BE2C (cell line): Measurements from ENCODE around the gene DHX35.

ENCODE experiments used
- DNase-seq: peaks from one replicate; pipeline ENCODE4 v3.0.0-alpha.2; 2020
- H3K27me3 ChIP-seq: fragments of 250-450 bp; sonication (Bioruptor Pico); 2 replicates; pipeline ENCODE4 v1.5.1; 2020; ENCODE audit warnings: mild to moderate bottlenecking
- H3K36me3 ChIP-seq: fragments of 250-450 bp; sonication (Bioruptor Pico); 2 replicates; pipeline ENCODE4 v1.5.1; 2020; ENCODE audit warnings: mild to moderate bottlenecking
- H3K4me1 ChIP-seq: fragments of 250-450 bp; sonication (Bioruptor Pico); 2 replicates; pipeline ENCODE4 v1.5.1; 2020
- H3K4me3 ChIP-seq: 2 replicates; pipeline ENCODE4 v1.5.1; 2011; ENCODE audit warnings: low read depth, low read length
- H3K9me3 ChIP-seq: fragments of 250-450 bp; sonication (Bioruptor Pico); 2 replicates; pipeline ENCODE4 v1.5.1; 2020
- CTCF ChIP-seq: IDR thresholded peaks from 2 replicates; pipeline ENCODE4 v1.5.1; 2012; ENCODE audit warnings: mild to moderate bottlenecking, low read depth, low read length

Gene DHX35

GRCh38 chr20:38945012-38945411 is 17.1 kb upstream of the DHX35 start:
- Histone ChIP-seq H3K27me3 (no peaks in the 10 kb centered on the region), H3K4me3 (no peak overlapping the region), H3K4me1 (no peaks in the 10 kb centered on the region), H3K9me3 (no peaks in the 10 kb centered on the region), H3K36me3 (peaks cover 84% of the 10 kb centered on the region)
- no peak for DNase-seq
- no peak for TF ChIP-seq CTCF

- no peaks in the 10 kb centered on the region for H3K4me1 ChIP-seq
- H3K27me3 ChIP-seq = no peaks in the 10 kb centered on the region
- TF ChIP-seq CTCF = no peak
- peaks cover 84% of the 10 kb centered on the region for H3K36me3 ChIP-seq
- H3K4me3 ChIP-seq = no peak overlapping the region
- no peaks in the 10 kb centered on the region for H3K9me3 ChIP-seq
- no peak for DNase-seq
Measured at GRCh38 chr20:38946836-38947235, 15.3 kb upstream of the DHX35 start.

GRCh38 chr20:38947931-38948362 is 14.2 kb upstream of the DHX35 start:
- Histone ChIP-seq H3K4me3 (no peak overlapping the region), H3K27me3 (no peaks in the 10 kb centered on the region), H3K9me3 (no peaks in the 10 kb centered on the region), H3K4me1 (no peaks in the 10 kb centered on the region), H3K36me3 (peaks cover 84% of the 10 kb centered on the region)
- no peak for TF ChIP-seq CTCF
- no peak for DNase-seq

GRCh38 chr20:38950254-38950653 is 11.9 kb upstream of the DHX35 start:
- no peak for TF ChIP-seq CTCF
- peaks cover 85% of the 10 kb centered on the region for H3K36me3 ChIP-seq
- no peaks in the 10 kb centered on the region for H3K4me1 ChIP-seq
- H3K9me3 ChIP-seq = no peaks in the 10 kb centered on the region
- no peak for DNase-seq
- H3K4me3 ChIP-seq = no peak overlapping the region
- no peaks in the 10 kb centered on the region for H3K27me3 ChIP-seq

GRCh38 chr20:38951611-38952010 is 10.5 kb upstream of the DHX35 start:
- Histone ChIP-seq H3K4me3 (no peak overlapping the region), H3K27me3 (no peaks in the 10 kb centered on the region), H3K9me3 (no peaks in the 10 kb centered on the region), H3K4me1 (no peaks in the 10 kb centered on the region), H3K36me3 (peaks cover 81% of the 10 kb centered on the region)
- TF ChIP-seq CTCF = no peak
- DNase-seq = no peak

GRCh38 chr20:38952153-38952552 is 10.0 kb upstream of the DHX35 start:
- Histone ChIP-seq H3K4me3 (no peak overlapping the region), H3K9me3 (no peaks in the 10 kb centered on the region), H3K36me3 (peaks cover 75% of the 10 kb centered on the region), H3K27me3 (no peaks in the 10 kb centered on the region), H3K4me1 (no peaks in the 10 kb centered on the region)
- no peak for TF ChIP-seq CTCF
- no peak for DNase-seq
